Activated naive CD4-positive, alpha-beta T cell treated with anti-CD3 and anti-CD28 coated beads, Interleukin-2, amount 10 ng/mL, durations not matched to agents 7 days and 5 days (primary cell): Measurements from ENCODE around the gene PACS2.
"Not testable (repeated sequence)": the region's sequence is repeated elsewhere in the genome, so short reads cannot be mapped to it uniquely, and the experiment has no call there.

Experiments
- CTCF ChIA-PET: fragments of 350-600 bp; sonication (Branson Sonifier 250); formaldehyde crosslinking; loops from one replicate; lab custom pipeline; 2021; ENCODE audit warnings: antibody characterized with exemption; lab: Charles Lee
- DNase-seq: peaks from one replicate; pipeline ENCODE4 v3.0.0-alpha.2; 2020
- H3K27ac Mint-ChIP-seq: one replicate; pipeline ENCODE4 v1.8.0; 2021; ENCODE audit warnings: mild to moderate bottlenecking, moderate library complexity, mixed read lengths
- H3K27me3 Mint-ChIP-seq: one replicate; pipeline ENCODE4 v1.8.0; 2021; ENCODE audit warnings: mild to moderate bottlenecking, mixed read lengths
- H3K36me3 Mint-ChIP-seq: one replicate; pipeline ENCODE4 v1.8.0; 2021; ENCODE audit warnings: mixed read lengths
- H3K4me1 Mint-ChIP-seq: one replicate; pipeline ENCODE4 v1.8.0; 2021; ENCODE audit warnings: mixed read lengths
- H3K4me3 Mint-ChIP-seq: one replicate; pipeline ENCODE4 v1.8.0; 2021; ENCODE audit warnings: mild to moderate bottlenecking, moderate library complexity, mixed read lengths
- H3K9me3 Mint-ChIP-seq: one replicate; pipeline ENCODE4 v1.8.0; 2021; ENCODE audit warnings: mixed read lengths

PACS2 gene

GRCh38 chr14:105299654-105300541 is 14.7 kb upstream of the PACS2 start:
- peak overlapping the region; percentile 85 for H3K27ac Mint-ChIP-seq
- no peaks in the 10 kb centered on the region for H3K9me3 Mint-ChIP-seq
- peaks cover 49% of the 10 kb centered on the region for H3K4me1 Mint-ChIP-seq
- peak overlapping the region; percentile 85 for H3K4me3 Mint-ChIP-seq
- CTCF ChIA-PET: interaction anchor here (1.2 to 2.6 kb wide), 4 partner anchors 14 to 97 kb away, joined by 3 to 6 read pairs (median 4); partner anchors contain the start of genes BTBD6 and PACS2
- no peak for DNase-seq
- H3K27me3 Mint-ChIP-seq: no peaks in the 10 kb centered on the region
- peaks cover 12% of the 10 kb centered on the region for H3K36me3 Mint-ChIP-seq

DNA sequence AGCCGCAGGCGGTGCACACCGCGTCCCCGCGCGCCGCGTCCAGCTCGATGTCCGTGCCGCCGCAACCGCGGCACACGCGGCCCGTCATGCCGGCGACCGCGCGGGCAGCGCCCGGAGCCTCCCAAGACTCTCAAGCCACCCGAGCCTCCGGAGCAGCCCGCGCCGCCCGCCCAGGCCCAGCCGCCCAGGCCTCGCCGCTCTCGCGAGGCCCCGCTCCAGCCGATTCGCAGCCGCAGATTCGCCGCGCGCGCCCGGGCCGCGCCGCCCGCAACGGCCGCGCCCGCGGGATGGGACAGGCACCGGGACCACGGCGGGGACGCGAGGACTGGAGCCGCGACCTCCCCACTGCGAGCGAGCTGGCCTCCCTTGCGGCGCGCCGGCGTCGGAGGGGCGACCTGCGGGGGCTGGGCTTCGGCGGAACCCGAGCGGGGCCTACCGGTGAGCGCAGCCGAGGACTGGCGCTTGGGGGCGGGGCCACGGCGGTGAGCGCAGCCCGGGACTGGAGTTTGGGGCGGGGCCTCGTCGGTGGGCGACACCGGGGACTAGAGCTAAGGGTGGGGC is 13.9 kb upstream of the PACS2 start, which contains the start of gene BRF1:
BRF1 (minus strand) TSS at position 460 of the 561 bp plus-strand sequence; CDS start at position 88, 372 bp downstream.
- CTCF ChIA-PET: interaction anchor here (0.8 to 2.6 kb wide), 6 partner anchors 14 to 189 kb away, joined by 3 to 6 read pairs (median 4); partner anchors contain the start of genes BTBD6 and PACS2
- H3K36me3 Mint-ChIP-seq: peaks cover 14% of the 10 kb centered on the region
- DNase-seq: peak; percentile 98
- H3K27me3 Mint-ChIP-seq: no peaks in the 10 kb centered on the region
- H3K4me1 Mint-ChIP-seq: peaks cover 54% of the 10 kb centered on the region
- H3K27ac Mint-ChIP-seq: peak within 1 kb of the TSS; percentile 93
- peak within 1 kb of the TSS; percentile 89 for H3K4me3 Mint-ChIP-seq
- H3K9me3 Mint-ChIP-seq: no peaks in the 10 kb centered on the region

GRCh38 chr14:105301103-105301914 is 13.2 kb upstream of the PACS2 start:
- Mint-ChIP-seq H3K27ac (peak overlapping the region; percentile 93), H3K4me3 (peak overlapping the region; percentile 89), H3K27me3 (no peaks in the 10 kb centered on the region), H3K9me3 (no peaks in the 10 kb centered on the region), H3K4me1 (peaks cover 58% of the 10 kb centered on the region), H3K36me3 (peaks cover 14% of the 10 kb centered on the region)
- CTCF ChIA-PET: interaction anchor here (0.8 to 2.6 kb wide), 6 partner anchors 13 to 189 kb away, joined by 3 to 6 read pairs (median 4); partner anchors contain the start of genes BTBD6 and PACS2
- DNase-seq: peak; percentile 100

GRCh38 chr14:105301915-105302249 is 12.7 kb upstream of the PACS2 start:
- Mint-ChIP-seq H3K27ac (peak overlapping the region; percentile 91), H3K4me3 (peak overlapping the region; percentile 89), H3K36me3 (peaks cover 14% of the 10 kb centered on the region), H3K4me1 (peaks cover 59% of the 10 kb centered on the region)
- H3K9me3 Mint-ChIP-seq, H3K27me3 Mint-ChIP-seq, DNase-seq: not testable (repeated sequence)
- CTCF ChIA-PET: interaction anchor here (2.6 kb wide), 1 partner anchor 12 kb away, joined by 6 read pairs; the partner anchor contains the start of gene PACS2

- Mint-ChIP-seq H3K4me3 (no peak overlapping the region), H3K9me3 (no peaks in the 10 kb centered on the region)
- CTCF ChIA-PET: no interaction called here
These were observed 10.6 kb upstream of the PACS2 start for GRCh38 chr14:105303949-105304348.

DNA sequence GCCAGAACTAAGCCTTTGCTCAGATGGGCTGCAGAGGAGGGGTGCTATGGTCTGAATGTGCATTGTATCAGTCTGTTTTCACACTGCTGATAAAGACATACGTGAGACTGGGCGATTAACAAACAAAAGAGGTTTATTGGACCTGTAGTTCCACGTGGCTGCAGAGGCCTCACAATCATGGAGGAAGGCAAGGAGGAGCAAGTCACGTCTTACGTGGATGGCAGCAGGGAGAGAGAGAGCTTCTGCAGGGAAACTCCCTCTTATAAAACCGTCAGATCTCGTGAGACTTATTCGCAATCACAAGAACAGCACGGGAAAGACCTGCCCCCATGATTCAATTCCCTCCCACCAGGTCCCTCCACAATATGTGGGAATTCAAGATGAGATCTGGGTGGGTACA is 10.0 kb upstream of the PACS2 start:
- no peak for DNase-seq
- no peaks in the 10 kb centered on the region for H3K27me3 Mint-ChIP-seq
- no peaks in the 10 kb centered on the region for H3K9me3 Mint-ChIP-seq
- no peak overlapping the region for H3K4me3 Mint-ChIP-seq
- peaks cover 14% of the 10 kb centered on the region for H3K36me3 Mint-ChIP-seq
- CTCF ChIA-PET: interaction anchor here (0.9 to 1.1 kb wide), 2 partner anchors 9 to 23 kb away, joined by 4 to 5 read pairs; no protein-coding TSS in a partner anchor
- H3K4me1 Mint-ChIP-seq: peaks cover 44% of the 10 kb centered on the region
- H3K27ac Mint-ChIP-seq: peak overlapping the region; percentile 85

More at GRCh38 chr14:105303949-105304348, 10.6 kb upstream of the PACS2 start:
- DNase-seq: no peak
- Mint-ChIP-seq H3K36me3 (peaks cover 17% of the 10 kb centered on the region), H3K4me1 (peaks cover 49% of the 10 kb centered on the region), H3K27ac (no peak overlapping the region), H3K27me3 (no peaks in the 10 kb centered on the region)

- Mint-ChIP-seq H3K9me3 (no peaks in the 10 kb centered on the region), H3K4me1 (peaks cover 40% of the 10 kb centered on the region), H3K4me3 (no peak overlapping the region), H3K36me3 (peaks cover 11% of the 10 kb centered on the region), H3K27ac (peak overlapping the region; percentile 85), H3K27me3 (no peaks in the 10 kb centered on the region)
- peak; percentile 46 for DNase-seq
- CTCF ChIA-PET: interaction anchor here (0.9 to 1.1 kb wide), 2 partner anchors 8 to 24 kb away, joined by 4 to 5 read pairs; no protein-coding TSS in a partner anchor
These were observed 9.2 kb upstream of the PACS2 start for GRCh38 chr14:105305345-105305744.

GRCh38 chr14:105305791-105306190 is 8.8 kb upstream of the PACS2 start:
- no peak overlapping the region for H3K27ac Mint-ChIP-seq
- no peaks in the 10 kb centered on the region for H3K27me3 Mint-ChIP-seq
- H3K9me3 Mint-ChIP-seq: no peaks in the 10 kb centered on the region
- no peak overlapping the region for H3K4me3 Mint-ChIP-seq
- no peak for DNase-seq
- H3K36me3 Mint-ChIP-seq: peaks cover 11% of the 10 kb centered on the region
- peaks cover 40% of the 10 kb centered on the region for H3K4me1 Mint-ChIP-seq
- CTCF ChIA-PET: interaction anchor here (0.9 to 1.1 kb wide), 2 partner anchors 8 to 24 kb away, joined by 4 to 5 read pairs; no protein-coding TSS in a partner anchor

GRCh38 chr14:105307052-105307727 is 7.4 kb upstream of the PACS2 start:
- Mint-ChIP-seq H3K36me3 (peaks cover 11% of the 10 kb centered on the region), H3K27me3 (no peaks in the 10 kb centered on the region), H3K9me3 (no peaks in the 10 kb centered on the region), H3K27ac (no peak overlapping the region), H3K4me3 (no peak overlapping the region), H3K4me1 (peaks cover 34% of the 10 kb centered on the region)
- no peak for DNase-seq
- CTCF ChIA-PET: no interaction called here

- Mint-ChIP-seq H3K27ac (no peak overlapping the region), H3K36me3 (peaks cover 8% of the 10 kb centered on the region), H3K27me3 (peaks cover 5% of the 10 kb centered on the region), H3K4me3 (no peak overlapping the region), H3K4me1 (peaks cover 23% of the 10 kb centered on the region), H3K9me3 (no peaks in the 10 kb centered on the region)
- DNase-seq: no peak
- CTCF ChIA-PET: no interaction called here
These were observed 5.2 kb upstream of the PACS2 start for GRCh38 chr14:105309371-105309770.

DNA sequence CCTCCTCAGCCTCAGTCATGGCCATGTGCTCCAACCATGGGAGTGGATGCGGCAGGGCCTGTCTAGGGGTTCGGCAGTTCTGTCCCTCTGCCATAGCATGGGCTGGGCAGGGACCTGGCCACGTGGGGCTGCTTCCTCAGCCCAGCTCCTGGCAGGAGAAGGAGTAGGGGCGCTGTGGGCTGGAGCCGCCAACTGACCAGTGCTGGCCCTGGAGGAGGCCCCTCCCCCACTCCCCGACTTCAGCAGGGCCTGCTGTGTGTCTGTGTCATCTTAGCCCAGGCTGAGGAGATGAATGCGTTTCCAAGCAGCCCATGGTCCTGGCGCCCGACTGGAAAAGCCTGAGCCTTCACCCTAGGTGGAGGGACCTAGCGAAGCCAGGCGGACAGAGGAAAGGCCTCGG is 2.7 kb upstream of the PACS2 start:
- H3K4me3 Mint-ChIP-seq: no peak overlapping the region
- peaks cover 18% of the 10 kb centered on the region for H3K27me3 Mint-ChIP-seq
- H3K36me3 Mint-ChIP-seq: peaks cover 10% of the 10 kb centered on the region
- no peak for DNase-seq
- H3K4me1 Mint-ChIP-seq: peaks cover 23% of the 10 kb centered on the region
- no peaks in the 10 kb centered on the region for H3K9me3 Mint-ChIP-seq
- H3K27ac Mint-ChIP-seq: no peak overlapping the region
- CTCF ChIA-PET: no interaction called here

DNA sequence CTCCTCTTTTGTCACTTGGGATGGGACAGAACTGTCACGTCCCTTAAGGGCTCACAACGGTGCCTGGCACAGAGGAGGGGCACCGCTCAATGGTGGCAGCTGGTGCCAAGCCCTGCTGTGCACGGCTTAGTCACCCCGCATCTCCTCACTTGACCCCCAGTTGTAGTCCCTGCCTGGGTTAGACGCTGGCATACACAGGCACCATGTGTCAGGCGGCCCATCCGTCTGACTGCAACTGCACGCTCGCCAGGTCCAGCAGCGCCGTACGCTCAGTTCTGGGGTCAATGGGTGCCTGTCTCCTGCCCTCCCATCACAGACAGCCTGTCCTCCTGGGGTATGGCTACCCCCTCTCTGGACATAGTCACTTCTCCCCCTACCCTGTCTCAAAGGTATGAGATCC is 1.6 kb upstream of the PACS2 start:
- Mint-ChIP-seq H3K4me3 (peak overlapping the region; percentile 78), H3K4me1 (peaks cover 25% of the 10 kb centered on the region), H3K9me3 (no peaks in the 10 kb centered on the region), H3K27ac (no peak overlapping the region), H3K36me3 (peaks cover 5% of the 10 kb centered on the region), H3K27me3 (peaks cover 18% of the 10 kb centered on the region)
- CTCF ChIA-PET: interaction anchor here (1.4 kb wide), 1 partner anchor 8 kb away, joined by 4 read pairs; no protein-coding TSS in a partner anchor
- DNase-seq: no peak
